ENCODE data around the gene NR3C2.

DNA sequence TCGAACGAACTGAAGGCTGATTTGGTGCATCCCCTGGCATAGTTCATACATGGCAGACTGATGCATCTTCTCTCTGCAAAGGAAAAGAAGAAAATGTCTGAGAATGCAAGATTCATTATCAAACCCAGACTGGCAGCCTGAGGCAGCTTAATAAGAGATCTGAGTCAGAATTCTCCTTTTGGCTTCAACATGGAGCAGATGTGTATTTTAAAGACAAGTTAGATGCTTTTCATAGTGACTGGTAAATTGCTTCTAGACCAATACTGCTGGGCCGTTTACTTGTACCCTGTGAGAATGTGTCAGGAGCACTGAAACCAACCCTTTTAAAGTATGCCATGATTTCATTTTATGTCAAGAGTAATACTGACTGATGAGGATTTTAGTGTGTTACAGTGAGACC, 322.0 kb downstream of the NR3C2 start:
- TF ChIP-seq FOXP2 (optimal IDR thresholded peaks at IDR 0.05; ENCODE audit: control extremely low read depth, extremely low read length, insufficient read depth): no peak
- no peak for TF ChIP-seq EZH2 (IDR thresholded peaks at IDR 0.05)
- TF ChIP-seq POLR2AphosphoS5 (IDR thresholded peaks at IDR 0.05; ENCODE audit: borderline replicate concordance, low read depth, low read length): no peak
